NCI-H128 (cell line): Measurements from ENCODE around the gene TBC1D4.

Experiments used
- DNase-seq: peaks from one replicate; lab custom pipeline; 2025; ENCODE audit not compliant: unreplicated experiment; lab: John Stamatoyannopoulos, UW

The TBC1D4 gene

DNA sequence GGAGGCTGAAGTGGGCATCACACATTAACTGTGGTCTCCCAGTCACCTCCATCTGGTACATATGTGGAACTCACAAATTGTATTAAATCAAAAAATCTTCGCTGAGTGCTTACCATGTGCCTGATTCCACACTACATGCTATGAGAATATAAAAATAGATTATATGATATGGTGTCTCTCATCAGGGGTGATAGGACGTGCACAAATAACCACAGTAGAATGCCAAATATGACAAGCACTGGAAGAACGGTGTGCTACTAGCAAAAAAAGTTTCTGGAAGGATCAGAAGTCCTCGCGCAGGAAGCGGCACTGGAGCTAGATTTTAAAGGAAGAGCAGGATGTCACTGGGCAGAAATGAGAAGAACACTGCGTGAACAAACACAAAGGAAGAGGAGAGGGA, 62.3 kb downstream of the TBC1D4 start:
- no peak for DNase-seq

DNA sequence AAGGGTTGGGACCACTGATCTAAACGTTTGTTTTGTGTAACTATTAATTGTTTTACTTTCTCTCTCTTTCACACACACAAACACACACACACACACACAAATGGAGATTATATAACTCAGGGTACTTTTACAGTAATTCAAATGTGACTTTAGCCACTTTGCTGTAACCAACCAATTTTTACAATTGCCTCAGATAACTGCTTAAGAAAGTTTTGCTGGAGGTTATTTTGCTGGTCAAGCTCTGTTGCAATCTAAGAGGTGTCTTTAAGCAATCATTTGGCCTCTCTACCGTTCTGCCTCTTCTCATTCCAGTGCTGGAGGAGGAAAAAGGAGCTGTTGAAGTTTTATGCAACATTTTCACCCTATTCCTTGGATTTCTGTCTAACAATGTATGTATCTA, 63.0 kb downstream of the TBC1D4 start:
- DNase-seq: no peak

DNA sequence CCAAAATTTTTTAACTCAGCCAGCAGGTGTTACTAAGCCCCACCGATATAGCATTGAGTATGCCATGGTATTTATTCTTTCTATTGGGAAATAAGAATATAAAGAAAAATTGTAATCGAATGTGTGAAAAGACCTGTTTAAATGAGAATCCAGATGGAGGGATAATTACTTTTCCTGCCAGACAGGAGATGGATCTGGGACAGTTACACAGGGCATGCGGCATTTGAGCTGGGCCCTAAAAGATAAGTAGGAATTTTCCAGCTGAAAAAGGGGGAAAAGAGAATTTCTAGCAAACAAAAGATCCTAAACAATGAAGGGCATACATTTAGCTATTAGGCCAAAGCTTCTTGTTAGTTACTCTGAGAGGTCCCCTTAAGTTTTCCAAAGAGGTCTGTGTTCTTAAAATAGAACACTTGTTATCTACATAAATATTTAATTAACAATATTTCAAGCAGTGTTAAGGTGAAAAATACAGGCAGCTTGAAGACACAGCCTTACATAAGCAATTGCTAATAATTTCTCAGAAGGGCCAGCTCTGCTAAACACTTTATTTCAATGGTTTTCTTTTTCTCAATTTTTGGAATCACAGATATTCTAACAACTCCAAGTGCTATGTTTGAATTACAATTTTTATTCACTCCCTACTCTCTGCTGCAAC, 63.7 kb downstream of the TBC1D4 start:
- DNase-seq: no peak

DNA sequence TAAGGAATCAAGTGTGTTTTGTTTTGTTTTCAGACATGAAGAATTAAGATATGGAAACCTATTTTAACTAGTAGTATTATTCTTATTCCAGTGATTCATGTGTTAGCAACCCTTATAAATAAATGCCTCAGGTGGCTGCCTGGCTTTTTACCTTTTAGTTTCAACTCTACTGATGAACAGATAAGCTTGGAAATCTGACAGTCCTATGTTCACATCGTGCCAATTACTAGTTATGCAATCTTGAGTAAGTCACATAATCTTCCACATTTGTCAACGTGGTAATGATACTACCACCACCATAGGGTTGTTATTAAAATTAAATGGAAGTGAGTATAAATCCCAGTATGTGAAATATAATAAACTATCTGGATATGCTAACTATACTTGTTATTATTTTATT, 64.3 kb downstream of the TBC1D4 start:
- DNase-seq: no peak

DNA sequence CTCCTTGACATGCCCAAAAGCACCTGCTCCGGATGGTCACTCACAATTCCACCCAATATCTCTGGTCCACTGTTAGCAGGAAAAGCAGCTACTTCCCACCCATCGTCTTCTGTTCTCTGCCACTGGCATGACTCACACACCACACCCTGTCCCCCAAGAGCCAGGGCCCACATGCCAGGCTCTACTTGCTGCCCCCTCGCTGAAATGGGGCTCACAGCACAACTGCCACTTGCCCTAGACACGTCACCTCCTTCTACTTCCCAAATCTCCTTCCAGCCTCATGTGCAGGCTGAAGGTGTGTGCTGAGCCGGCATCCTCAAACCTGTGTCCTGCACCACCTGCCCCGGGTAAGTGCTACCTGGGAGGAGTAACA, 65.0 kb downstream of the TBC1D4 start:
- DNase-seq: no peak

DNA sequence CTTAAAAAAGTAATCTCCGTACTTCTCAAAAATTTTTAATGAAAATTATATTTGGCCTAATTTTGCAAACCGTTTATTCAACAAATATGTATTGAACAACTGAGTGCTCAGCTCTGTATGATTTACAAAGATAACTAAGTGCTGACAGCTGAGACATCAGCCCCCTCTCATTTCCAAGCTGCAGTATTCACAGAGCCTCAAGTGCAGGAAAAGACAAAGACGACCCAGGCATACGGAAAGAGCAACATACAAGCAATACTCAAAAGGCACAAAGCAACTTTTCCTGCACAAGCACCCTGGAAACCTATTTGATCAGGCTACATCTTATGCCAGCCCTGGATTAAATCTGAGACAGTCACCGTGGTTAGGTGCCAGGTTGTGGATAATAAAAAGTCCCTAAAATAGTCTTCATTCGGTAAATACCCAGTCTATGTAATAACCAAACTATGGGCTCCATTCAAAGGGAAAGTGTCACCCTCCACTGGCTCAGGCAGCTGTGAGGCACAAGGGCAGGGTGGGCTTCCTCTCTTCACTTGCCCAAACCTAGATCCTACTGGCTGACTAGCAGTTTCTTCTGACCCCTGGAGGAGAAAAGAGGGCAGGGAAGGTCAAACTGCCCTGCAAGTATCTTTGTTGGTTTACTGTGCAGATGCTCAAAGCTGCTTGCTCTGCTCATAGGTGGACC, 65.5 kb downstream of the TBC1D4 start:
- DNase-seq: no peak

- no peak for DNase-seq
Measured at GRCh38 chr13:75415694-75416093, 66.3 kb downstream of the TBC1D4 start.

GRCh38 chr13:75415171-75415570, 66.8 kb downstream of the TBC1D4 start:
- no peak for DNase-seq

GRCh38 chr13:75414036-75414827, 67.7 kb downstream of the TBC1D4 start:
- DNase-seq: no peak

- DNase-seq: no peak
Measured at GRCh38 chr13:75411924-75412537, 69.9 kb downstream of the TBC1D4 start.

DNA sequence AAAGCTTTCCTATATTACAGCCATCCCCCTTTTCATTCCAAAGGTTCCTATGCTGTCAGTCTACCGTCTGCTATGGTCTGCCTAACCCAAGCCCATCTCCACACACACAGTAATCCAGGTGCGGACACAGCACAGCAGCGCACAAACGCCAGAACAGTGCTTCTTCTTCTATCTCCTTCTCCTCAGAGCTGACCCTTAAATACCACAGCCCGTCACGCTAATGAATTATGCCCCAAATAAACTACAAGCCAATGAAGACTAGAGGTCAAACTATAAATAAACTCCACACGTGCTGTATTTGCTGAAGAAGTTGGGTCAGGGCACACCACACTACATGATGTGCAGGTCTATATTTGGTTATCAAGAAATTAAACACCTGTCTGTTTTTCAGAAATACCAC, 71.8 kb downstream of the TBC1D4 start:
- DNase-seq: no peak

DNA sequence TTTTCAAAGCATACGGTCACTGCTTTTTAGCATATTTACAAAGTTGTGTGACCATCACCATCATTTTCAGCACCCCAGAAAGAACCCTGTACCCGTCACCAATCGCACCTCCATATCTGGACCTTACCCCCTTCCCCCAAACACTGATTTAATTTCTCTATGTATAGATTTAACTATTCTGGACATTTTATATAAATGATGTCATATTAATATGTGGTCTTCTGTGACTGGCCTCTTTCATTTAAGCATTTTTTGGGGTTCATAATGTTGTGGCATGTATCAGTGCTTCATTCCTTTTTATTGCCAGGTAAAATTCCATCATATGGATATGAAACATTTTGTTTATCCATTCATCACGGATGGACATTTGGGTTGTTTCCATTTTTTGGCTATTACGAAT, 74.0 kb downstream of the TBC1D4 start:
- no peak for DNase-seq

DNA sequence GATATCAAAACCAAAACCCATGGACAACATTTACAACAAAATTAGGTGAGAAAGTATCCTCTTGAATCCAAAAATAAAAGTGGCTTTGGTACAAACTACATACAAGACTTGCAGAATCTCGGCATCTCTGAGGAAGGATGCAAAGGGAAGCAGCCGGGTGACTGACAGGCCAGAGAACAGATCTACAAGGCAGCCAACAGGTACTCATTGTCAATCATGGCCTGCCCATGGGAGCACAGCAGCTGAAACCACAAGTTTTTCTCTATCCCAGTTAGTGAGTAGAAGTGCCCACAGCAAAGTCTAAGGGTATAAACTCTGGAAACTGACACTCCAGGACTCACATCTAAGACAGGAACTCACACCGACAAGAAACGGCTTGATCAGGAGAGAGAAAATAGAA, 74.5 kb downstream of the TBC1D4 start:
- DNase-seq: no peak

DNA sequence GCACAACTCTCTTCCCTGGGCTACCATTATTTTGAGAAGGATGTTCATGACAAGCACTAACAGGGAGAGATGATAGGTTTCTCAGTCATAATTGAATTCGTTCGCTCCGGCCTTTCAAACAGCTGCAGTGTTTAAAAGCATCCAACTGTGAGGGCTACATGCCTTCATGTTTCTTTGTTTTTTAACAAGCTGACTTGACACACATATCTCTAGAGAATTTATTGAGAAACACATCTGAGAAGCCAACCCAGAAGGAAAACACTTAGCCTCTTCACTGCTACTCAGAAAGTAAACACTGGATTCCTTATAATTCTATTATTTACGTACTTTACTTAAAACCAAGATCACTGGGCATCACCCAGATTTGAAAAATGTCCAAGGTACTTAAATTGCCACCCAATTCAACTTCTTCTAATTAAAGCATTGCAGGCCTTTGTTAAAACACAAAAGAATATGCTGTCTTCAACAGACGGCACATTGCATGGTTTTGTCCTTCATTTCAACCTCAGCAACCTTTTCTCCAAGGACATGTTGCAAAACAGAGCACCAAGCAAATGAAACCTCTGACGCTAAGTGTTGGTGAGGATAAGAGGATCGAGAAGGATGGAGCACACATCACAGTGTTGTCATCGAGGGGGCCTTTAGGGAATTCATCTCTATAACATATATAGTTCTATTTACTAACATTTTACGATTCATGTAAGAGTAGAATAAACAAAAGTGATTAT, 75.8 kb downstream of the TBC1D4 start:
- no peak for DNase-seq

GRCh38 chr13:75404726-75405125, 77.2 kb downstream of the TBC1D4 start:
- no peak for DNase-seq

DNA sequence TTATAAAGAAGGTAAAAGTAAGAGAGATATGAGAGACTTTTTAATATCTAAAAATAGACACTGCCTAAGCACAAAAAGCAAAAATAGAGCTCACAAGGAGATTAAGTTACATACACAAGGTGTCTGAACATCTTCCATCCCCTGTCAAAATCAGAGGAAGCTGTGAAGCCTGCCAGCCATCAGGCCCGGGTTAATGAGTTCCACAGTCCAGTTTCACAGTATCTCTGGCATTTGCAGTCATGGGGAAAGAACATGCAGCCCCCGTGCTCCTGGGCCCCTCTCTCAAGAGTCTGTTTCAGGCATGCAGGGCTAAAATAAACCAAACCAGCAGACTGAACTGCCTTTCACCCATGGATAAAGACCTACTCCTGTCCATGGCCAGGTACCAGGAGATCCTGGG, 79.2 kb downstream of the TBC1D4 start:
- no peak for DNase-seq

DNA sequence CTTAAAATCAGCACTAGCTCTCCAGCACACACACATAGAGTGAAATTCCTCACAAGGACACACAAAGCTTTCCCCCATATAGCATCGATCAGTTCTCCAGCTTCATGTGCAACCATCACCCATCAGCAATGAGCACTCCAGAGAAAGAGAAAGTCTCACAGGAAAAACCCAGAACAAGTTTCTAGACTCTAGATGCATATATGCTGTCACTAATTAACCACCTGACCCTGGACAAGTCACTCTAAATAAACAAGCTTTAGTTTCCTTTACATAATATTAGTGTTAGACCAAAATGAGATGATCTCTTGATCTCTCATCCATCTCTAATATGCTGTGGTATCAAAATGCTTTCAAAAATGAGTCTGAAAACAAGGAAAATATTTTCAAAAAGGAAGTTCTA, 81.2 kb downstream of the TBC1D4 start:
- DNase-seq: no peak

DNA sequence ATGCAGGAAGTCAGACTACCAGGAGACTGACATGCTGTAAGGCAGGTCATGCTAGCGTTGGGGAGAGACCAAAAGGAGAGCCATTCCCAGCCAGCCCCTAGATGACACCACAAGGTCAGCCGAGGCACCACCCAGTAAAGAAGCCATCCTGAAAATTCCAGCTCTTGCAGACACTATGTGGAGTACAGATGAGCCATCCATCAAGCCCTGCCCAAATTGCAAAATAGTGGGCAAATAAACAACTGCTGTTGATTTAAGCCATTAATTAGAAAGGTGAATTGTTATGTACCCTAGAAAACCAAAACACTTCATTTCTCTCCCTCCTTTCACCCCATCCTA, 82.1 kb downstream of the TBC1D4 start:
- no peak for DNase-seq

- no peak for DNase-seq
Measured at GRCh38 chr13:75399168-75399878, 82.6 kb downstream of the TBC1D4 start.

- no peak for DNase-seq
Measured at GRCh38 chr13:75398072-75398471, 83.9 kb downstream of the TBC1D4 start.

- DNase-seq: no peak
Measured at GRCh38 chr13:75395901-75396300, 86.1 kb downstream of the TBC1D4 start.
